Measurements from ENCODE around the gene CSK.

CSK gene

DNA sequence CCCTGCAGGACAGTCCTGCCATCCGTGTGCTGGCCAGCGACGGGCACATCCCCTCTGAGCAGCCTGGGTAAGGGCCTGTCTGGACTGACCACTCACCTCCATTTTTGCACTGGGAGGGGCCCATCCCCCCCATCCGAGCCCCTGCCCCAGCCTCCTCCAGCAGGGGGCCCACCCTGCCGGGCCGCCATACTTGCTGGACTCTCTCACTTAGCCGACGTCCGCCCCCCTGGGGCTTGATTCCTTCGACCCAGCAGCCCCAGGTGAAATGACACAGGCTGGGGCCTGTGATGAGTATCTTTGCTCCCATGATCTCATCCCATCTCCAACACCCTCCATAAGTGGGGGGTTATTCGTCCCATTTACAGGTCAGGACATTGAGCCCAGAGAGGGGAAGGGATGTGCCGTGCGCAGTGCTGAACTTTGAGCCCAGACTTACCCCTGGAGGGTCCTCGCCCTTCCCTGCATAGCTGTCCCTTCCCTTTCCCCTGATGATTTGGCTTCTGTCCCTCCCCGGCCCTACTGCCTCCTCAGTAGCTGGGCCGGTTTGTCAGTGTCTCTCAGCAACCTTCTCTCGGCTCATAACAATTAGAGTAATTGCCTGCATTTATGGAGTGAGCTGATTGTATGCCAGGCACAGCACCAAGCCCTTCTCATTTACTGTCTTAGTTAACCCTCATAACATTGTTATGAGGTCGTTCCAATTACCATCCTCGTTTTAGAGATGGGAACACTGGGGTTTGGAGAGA lies 34.9 kb downstream of the CSK start:
- no peaks in the 10 kb centered on the region for H3K27me3 ChIP-seq (replicated peaks; ENCODE audit: insufficient read depth, low read length)
- H3K9ac ChIP-seq (ENCODE audit: low read length): no peak overlapping the region
- no peaks in the 10 kb centered on the region for H3K9me2 ChIP-seq (replicated peaks; ENCODE audit: insufficient read depth, low read length)
- H2AFZ ChIP-seq (ENCODE audit: low read length): no peak overlapping the region
- no peaks in the 10 kb centered on the region for H3F3A ChIP-seq (ENCODE audit: insufficient read depth, low read length)
- no peak overlapping the region for H3K27ac ChIP-seq (ENCODE audit: low read length)
- H3K9me3 ChIP-seq (replicated peaks; ENCODE audit: insufficient read depth, low read length): no peaks in the 10 kb centered on the region
- no peak overlapping the region for H3K4me3 ChIP-seq (ENCODE audit: low read length)
- no peaks in the 10 kb centered on the region for H3K36me3 ChIP-seq (replicated peaks; ENCODE audit: insufficient read depth, low read length)
- H3K79me2 ChIP-seq (ENCODE audit: low read length): no peaks in the 10 kb centered on the region
- no peaks in the 10 kb centered on the region for H4K20me1 ChIP-seq (ENCODE audit: insufficient read depth, low read length)
- H3K4me1 ChIP-seq (ENCODE audit: low read length): peaks cover 16% of the 10 kb centered on the region; the same call in 1 of the 2 replicates
- TF ChIP-seq, protein P1, sequence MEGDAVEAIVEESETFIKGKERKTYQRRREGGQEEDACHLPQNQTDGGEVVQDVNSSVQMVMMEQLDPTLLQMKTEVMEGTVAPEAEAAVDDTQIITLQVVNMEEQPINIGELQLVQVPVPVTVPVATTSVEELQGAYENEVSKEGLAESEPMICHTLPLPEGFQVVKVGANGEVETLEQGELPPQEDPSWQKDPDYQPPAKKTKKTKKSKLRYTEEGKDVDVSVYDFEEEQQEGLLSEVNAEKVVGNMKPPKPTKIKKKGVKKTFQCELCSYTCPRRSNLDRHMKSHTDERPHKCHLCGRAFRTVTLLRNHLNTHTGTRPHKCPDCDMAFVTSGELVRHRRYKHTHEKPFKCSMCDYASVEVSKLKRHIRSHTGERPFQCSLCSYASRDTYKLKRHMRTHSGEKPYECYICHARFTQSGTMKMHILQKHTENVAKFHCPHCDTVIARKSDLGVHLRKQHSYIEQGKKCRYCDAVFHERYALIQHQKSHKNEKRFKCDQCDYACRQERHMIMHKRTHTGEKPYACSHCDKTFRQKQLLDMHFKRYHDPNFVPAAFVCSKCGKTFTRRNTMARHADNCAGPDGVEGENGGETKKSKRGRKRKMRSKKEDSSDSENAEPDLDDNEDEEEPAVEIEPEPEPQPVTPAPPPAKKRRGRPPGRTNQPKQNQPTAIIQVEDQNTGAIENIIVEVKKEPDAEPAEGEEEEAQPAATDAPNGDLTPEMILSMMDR (IDR thresholded peaks at IDR 0.05; ENCODE audit: low read length): no peak
- no peak for TF ChIP-seq EZH2phosphoT487 (IDR thresholded peaks at IDR 0.05; ENCODE audit: low read length)
- no peak for TF ChIP-seq EZH2 (optimal IDR thresholded peaks at IDR 0.05; ENCODE audit: low read depth, low read length)
- DNase-seq: no peak
- H3K4me2 ChIP-seq (ENCODE audit: low read depth, low read length): no peak overlapping the region

DNA sequence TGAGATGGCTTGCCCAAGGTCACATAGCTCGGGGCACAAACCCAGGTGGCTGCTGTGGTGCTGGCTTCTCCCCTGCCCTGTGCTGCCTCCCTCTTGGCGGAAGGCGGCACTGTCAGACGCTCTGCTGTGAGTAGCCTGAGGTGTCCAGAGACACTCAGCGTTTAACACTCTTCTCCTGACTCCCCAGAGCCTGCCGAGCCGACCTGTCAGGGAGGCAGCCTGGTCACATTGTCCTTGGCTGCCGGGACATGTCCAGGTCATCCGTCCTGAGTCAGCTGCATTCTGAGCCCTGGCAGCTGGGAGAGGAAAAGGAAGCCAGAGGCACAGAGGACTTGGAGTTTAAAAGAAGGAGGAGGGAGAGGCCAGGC lies 35.5 kb downstream of the CSK start:
- H3K4me1 ChIP-seq (ENCODE audit: low read length): peaks cover 16% of the 10 kb centered on the region; the same call in 1 of the 2 replicates

DNA sequence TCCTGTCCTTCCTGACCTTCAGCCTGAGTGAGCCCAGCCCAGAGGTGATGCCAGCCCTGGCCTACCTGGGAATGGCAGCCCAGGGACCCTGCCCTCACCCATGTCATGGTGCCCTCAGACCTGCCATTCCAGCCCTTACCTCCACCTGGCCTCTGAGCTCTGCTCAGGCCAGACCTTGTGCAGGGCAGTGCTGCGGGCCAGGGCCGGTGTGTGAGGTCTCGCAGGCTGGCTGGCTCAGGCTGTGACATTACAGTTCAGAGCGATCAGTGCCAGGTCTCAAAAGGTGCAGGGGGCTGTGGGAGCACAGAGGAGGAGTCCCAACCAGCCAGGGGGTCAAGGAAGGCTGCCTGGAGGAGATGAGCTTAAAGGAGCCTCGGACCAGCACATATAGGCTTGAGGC lies 38.2 kb downstream of the CSK start:
- no peak for TF ChIP-seq EZH2phosphoT487 (IDR thresholded peaks at IDR 0.05; ENCODE audit: low read length)
- TF ChIP-seq, protein P1 (IDR thresholded peaks at IDR 0.05; ENCODE audit: low read length): no peak
- no peak for TF ChIP-seq EZH2 (optimal IDR thresholded peaks at IDR 0.05; ENCODE audit: low read depth, low read length)
- Histone ChIP-seq H3K9me3 (replicated peaks; ENCODE audit: insufficient read depth, low read length) (no peaks in the 10 kb centered on the region), H3K27ac (ENCODE audit: low read length) (no peak overlapping the region), H3K4me3 (ENCODE audit: low read length) (no peak overlapping the region), H3K36me3 (replicated peaks; ENCODE audit: insufficient read depth, low read length) (no peaks in the 10 kb centered on the region), H3K9me2 (replicated peaks; ENCODE audit: insufficient read depth, low read length) (no peaks in the 10 kb centered on the region), H3K4me2 (ENCODE audit: low read depth, low read length) (no peak overlapping the region), H3K4me1 (ENCODE audit: low read length) (peaks cover 16% of the 10 kb centered on the region; the same call in 1 of the 2 replicates), H3F3A (ENCODE audit: insufficient read depth, low read length) (no peaks in the 10 kb centered on the region), H2AFZ (ENCODE audit: low read length) (no peak overlapping the region), H3K27me3 (replicated peaks; ENCODE audit: insufficient read depth, low read length) (peaks cover 23% of the 10 kb centered on the region), H3K79me2 (ENCODE audit: low read length) (no peaks in the 10 kb centered on the region), H4K20me1 (ENCODE audit: insufficient read depth, low read length) (no peaks in the 10 kb centered on the region), H3K9ac (ENCODE audit: low read length) (no peak overlapping the region)
- DNase-seq: no peak

More for the DNA sequence above, 35.5 kb downstream of the CSK start:
- Histone ChIP-seq H3K27ac (ENCODE audit: low read length) (no peak overlapping the region), H4K20me1 (ENCODE audit: insufficient read depth, low read length) (no peaks in the 10 kb centered on the region), H3K4me2 (ENCODE audit: low read depth, low read length) (no peak overlapping the region), H3K9ac (ENCODE audit: low read length) (no peak overlapping the region), H3F3A (ENCODE audit: insufficient read depth, low read length) (no peaks in the 10 kb centered on the region), H3K79me2 (ENCODE audit: low read length) (no peaks in the 10 kb centered on the region), H3K9me2 (replicated peaks; ENCODE audit: insufficient read depth, low read length) (no peaks in the 10 kb centered on the region), H3K36me3 (replicated peaks; ENCODE audit: insufficient read depth, low read length) (no peaks in the 10 kb centered on the region), H3K9me3 (replicated peaks; ENCODE audit: insufficient read depth, low read length) (no peaks in the 10 kb centered on the region), H3K27me3 (replicated peaks; ENCODE audit: insufficient read depth, low read length) (no peaks in the 10 kb centered on the region), H3K4me3 (ENCODE audit: low read length) (no peak overlapping the region), H2AFZ (ENCODE audit: low read length) (no peak overlapping the region)
- DNase-seq: no peak
- no peak for TF ChIP-seq EZH2phosphoT487 (IDR thresholded peaks at IDR 0.05; ENCODE audit: low read length)
- TF ChIP-seq, protein P1 (IDR thresholded peaks at IDR 0.05; ENCODE audit: low read length): 0 out of 2 replicates have a peak, but pooled peaks have one; percentile 12
